GM20431 (cell line): Measurements from ENCODE around the gene ESYT3.
"Not testable (repeated sequence)": the region's sequence is repeated elsewhere in the genome, so short reads cannot be mapped to it uniquely, and the experiment has no call there.

Source experiments
- in situ Hi-C: fragments of 300-500 bp; cut with MseI, MboI; formaldehyde crosslinking; loops from one replicate; pipeline ENCODE4 v1.15.0; 2020; ENCODE audit warnings: low sequenced_read_pairs; ENCODE audit not compliant: unreplicated experiment

ESYT3 gene

DNA sequence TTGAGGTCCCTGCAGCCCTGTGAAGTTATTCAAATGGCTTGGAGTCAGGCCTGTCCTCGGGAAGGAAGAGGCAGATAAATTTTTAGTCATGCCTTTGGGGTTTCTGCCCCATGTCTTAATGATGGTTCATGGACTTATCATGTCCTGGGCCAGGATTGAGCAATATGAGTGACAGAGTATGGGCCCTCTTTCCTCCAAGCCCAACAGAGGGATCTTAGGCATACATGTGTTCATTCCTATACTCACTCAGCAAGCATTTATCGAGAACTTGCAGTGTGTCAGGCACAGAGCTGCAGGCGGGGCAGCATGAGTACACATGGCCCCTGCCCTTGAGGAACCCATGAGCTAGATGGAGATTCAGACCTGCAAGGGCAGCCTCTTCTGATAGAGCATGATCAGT is 6.2 kb downstream of the ESYT3 start:
- in situ Hi-C loops: no loop called here

DNA sequence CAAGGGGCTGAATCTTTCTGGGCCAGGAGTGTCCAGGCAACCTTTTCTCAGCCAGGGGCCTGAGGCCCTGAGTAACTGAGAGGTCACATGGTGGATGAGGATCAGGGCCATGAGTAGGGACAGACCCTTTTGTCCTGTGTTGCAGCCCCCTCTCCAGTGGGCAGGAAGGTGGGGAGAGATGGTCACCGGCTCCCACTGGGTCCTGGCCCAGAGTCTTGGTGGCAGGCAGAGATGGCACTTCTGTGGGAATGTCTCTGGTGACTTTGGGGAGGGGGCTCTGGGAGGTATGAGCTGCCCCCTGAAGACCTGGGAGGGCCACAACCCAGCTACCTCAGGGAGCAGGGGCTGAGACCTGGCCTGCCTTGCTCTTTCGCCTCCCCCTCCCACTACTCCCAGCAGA is 6.8 kb downstream of the ESYT3 start:
- in situ Hi-C loops: no loop called here

DNA sequence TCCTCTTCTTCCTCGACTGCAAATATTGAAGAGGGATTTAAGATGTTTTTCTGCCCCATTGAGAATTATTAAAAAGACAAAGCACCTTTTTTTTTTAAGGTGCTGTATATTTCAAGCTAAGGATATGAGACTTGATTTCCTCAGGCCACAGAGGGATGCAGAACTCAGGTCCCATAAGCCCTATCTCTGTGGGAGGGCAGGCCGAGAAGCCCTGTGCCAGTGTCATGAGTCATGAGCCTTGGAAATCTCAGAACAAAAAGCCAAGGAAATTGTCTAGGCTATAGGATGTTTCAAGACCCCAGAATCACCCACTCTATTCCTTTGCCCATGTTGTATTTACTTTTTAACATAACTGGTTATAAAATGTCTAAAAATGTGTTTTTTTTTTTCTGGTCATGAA is 7.3 kb downstream of the ESYT3 start:
- in situ Hi-C loops: no loop called here

DNA sequence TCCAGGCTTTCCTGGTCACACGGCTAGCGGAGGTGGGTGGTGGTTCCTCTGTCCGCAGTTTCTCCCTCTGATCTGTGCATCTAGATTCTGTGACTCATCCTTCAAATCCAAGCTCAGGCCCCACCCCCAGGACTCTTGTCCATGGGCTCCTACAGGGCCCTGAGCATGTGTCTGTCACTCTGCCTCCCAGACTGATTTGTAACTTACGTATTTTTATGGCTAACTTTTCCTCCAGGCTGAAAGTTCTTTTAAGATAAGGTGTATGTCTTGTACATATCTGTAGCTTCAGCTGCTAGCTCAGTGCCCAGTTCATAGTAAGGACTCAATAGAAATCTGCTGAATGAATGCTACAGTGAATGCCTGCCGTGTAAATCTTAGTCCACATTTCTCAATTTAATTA is 8.0 kb downstream of the ESYT3 start:
- in situ Hi-C loops: no loop called here

DNA sequence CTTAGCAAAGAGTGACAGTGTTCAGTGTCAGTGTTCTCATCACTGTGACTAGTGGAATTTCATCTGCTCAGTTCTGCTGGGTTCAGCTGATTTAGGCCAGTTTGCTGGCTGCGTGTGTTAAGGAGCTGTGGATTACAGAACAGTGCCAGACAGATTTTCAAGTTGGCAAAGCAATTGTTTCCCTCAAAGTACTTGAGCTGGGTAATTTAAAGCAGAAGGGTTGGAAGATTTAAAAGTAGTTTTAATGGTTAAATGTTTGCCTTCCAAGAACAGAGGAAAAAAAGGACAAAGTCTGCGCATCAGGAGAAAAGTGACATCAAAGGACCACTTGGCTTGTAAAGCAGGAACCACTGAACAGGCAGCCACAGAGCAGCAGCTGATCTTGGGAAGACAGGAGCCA is 8.7 kb downstream of the ESYT3 start:
- in situ Hi-C loops: no loop called here

DNA sequence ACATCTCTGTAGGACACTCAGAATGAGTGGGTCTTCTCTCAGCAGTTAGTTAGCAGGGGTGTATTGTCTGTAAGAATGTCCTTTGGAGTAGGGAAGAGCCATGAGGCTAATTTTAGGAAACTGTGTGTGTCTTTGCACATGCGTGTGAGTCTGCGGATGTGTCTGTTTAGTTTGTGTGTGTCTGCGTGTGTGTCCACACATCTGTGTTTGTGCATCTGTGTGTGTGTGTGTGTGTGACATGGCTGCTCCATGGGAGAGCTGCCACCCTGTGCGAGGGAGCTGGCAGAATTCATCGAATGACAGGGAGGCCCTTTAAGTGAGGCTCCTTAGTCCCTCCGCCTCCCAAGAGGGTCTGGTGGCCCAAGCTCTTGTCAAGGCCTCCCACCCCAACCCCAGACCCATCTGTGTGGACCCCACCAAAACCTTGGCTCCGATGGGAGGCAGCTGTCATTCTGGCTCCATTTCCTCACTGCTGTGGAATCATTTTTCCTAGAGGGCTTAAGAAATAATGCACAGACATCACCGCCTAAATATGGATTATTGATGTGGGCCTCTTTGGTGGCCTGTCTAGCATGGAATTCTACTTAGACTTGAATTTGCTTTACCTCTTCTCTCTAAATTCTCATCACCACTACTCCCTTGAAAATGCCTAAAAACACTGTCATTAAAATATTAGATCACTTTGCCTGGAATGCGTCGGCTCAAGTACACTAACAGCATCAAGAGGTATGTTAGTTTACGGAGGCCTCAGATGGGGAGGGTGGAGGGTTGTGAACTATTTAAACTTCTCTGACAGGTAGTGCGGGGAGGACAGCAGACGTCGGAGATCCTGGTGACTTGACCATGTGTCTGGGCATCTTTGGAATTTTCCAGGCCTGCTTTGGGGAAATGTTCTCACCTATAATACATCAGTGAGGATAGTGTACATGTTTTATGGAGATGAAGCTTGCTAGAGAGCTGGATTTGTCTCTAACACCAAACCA is 9.4 kb downstream of the ESYT3 start:
- in situ Hi-C loops: no loop called here

DNA sequence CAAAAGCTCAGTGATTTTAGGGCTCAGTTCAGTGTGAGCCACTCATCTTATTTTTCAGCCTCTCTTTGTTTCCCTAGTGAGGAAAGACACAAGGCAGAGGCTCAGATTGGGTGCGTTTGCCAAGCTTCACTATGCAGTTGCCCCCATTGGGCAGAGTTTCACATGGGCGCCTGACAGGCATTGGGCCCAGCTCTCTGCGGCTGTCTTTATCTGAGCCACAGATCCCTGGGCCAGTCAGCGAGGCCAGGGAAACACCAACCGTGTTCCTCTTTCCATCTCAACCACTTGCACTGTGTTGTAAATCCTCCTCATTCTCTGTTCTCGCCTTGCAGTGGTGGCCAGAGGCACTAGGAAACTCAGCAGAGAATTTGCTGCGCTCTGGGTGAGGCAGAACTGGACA is 10.8 kb downstream of the ESYT3 start:
- in situ Hi-C loops: no loop called here

DNA sequence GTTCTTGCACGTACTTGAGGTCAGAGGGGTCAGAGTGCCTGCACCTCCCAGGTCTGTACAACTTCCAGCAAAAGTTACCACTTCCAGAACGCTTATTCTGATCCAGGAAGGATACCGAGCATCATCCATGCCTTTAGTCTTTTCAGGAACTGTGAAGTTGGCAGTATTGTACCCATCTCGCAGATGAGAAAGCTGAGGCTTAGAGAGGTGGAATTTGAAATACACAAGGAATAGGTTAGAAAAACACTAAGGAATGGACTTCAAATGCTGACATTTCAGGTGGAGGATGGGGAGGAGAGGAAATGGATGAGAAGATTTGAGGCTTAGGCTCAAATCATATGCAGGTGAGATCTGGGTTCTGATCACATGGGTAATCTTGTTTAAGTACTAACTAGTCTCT is 11.2 kb downstream of the ESYT3 start:
- in situ Hi-C loops: no loop called here

DNA sequence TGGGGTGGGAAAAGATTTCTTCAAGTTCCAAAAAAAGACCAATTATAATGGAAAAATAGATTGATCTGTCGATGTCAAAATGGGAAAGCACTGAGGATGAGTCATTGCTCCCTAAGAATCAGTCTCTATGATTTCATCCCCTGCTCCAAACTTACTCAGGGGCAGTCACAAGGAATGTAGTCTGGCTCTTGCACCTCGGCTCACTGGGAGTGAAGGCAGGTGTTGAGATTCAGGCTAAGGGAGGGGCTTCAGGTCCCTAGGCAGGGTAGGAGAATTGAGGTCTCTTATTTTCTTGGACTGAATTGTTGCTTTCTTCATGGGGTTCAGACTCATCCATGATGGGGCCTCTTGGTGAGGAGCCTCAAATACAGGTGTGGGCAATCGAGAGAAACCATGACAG is 14.2 kb downstream of the ESYT3 start:
- in situ Hi-C loops: no loop called here

DNA sequence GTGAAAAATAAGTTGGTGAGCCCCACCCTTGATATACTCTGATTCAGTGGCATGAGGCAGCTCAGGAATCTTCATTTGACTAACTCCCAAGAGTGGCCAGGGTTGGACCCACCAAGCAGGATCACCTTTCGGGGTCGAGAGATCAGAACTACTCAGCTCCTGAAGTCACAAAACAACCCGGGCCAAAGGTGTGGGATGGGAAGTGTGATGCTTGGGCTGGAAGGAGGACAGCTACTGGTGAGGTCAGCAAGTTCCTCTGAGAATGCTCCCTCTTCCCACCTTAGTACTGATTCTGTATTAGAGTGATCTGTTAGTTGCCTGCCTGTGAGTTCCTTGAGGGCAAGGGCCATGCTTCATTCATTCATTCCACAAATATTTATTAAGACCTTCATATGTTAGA is 15.1 kb downstream of the ESYT3 start:
- in situ Hi-C loops: no loop called here

DNA sequence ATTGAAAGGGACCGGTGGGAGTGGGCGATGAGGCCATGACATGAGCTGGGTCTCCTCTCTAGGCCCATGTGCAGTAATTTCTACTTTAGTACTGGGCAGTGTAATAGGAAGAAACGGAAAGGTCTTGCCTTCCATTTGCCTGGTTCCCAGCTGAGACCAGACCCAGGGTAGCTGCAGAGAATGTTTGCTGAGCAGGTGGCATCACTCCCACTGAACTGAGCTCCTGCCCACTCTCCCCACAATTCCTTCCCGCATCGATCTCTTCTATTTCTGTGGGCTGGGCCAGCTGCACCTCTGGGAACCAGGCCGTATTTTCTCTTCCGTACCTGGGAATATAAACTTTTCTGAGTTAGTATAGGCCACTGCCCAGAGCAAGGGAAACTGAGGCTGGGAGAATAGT is 15.8 kb downstream of the ESYT3 start:
- in situ Hi-C loops: no loop called here

DNA sequence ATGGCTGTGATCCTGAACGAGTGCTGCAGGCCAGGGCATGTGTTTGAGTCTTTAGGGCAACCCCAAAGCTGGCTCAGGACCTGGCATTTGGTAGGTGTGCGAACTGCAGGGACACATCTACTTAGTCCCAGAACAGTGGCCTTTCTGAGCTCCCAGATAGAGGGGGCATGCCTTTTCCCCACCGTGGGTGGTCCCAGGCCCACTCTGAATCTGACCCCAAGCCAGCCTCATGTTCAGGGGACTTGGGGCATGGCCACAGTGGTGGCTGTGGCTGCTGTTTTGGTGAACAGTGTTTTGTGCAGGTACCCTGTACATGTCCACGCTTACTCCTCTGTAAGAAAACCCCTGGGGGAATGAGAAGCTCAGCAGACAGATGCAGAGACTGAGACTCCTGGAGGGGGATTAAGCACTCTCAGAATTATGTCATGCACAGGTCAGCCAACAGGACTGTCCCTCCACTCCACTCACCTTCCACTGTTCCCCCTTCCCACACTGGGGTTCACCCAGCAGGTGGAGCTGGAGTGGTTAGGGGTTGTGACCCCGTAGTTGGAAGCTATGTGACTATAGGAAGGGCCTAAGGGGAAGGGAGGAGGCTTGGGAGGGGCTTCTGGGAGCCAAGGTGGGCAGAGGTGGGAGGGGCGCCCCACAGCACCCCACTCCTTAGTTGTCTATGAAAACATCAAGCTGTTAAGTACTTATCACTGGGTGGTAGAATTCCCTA is 16.4 kb downstream of the ESYT3 start:
- in situ Hi-C loops: no loop called here

DNA sequence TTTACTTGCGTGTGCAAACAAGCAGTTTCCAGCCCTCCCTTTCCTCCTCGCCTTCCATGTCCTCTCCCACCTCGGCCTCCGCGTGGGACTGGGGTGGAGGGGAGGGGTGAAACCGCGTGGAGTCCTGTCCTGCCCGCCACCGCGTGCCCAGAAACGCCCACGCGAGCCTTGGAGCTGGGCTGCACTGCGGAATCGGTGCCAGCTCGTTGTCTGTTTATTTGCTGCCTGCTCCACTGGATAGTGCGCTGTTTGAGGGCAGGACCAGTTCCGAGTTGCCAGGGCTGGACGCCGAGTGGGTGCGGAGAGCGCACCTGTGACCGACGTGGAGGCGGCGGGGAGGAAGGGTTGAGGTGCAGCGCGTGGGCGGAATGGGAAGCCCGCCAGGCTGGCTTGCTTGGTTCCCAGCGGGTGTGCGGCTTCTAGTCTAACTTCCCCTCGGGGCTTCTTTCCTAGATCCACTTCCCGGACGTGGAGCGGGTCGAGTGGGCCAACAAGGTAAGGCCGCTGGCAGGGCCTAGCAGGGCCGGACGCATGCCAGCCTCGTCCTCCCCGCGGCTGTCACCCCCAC is 17.3 kb downstream of the ESYT3 start:
- in situ Hi-C loops: no loop called here

DNA sequence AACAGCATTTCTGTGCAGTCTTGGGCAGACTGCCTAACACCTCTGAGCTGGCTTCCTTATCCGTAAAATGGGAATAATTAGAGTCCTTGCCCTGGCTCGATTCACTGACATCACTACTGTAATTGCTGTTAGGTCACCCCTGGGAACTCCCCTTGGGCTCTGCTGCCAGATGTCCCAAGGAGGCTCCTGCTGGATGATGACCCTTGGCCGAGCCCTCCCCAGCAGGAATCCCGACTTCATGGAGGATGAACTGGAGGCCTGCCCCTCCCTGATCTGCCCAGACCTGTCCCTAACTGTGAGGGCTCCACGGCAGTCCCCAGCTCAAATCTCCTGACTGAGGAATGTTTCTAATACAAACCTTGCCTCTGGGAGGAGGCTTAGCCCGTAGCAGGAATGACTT is 18.0 kb downstream of the ESYT3 start:
- in situ Hi-C loops: no loop called here

DNA sequence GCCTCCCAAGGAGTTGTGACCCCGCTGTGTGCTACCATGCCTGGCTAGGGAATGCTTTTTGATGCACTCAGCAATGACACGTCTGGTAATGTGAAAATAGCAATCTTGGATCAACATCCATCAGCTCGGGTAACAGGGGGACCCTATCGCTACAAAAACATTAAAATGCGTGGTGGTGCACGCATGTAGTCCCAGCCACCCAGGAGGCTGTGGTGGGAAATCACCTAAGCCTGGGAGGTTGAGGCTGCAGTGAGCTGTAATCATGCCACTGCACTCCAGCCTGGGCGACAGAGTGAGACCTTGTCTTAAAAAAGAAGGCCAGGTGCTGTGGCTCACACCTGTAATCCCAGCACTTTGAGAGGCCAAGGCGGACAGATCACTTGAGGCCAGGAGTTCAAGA is 19.5 kb downstream of the ESYT3 start:
- in situ Hi-C loops: not testable (repeated sequence)

DNA sequence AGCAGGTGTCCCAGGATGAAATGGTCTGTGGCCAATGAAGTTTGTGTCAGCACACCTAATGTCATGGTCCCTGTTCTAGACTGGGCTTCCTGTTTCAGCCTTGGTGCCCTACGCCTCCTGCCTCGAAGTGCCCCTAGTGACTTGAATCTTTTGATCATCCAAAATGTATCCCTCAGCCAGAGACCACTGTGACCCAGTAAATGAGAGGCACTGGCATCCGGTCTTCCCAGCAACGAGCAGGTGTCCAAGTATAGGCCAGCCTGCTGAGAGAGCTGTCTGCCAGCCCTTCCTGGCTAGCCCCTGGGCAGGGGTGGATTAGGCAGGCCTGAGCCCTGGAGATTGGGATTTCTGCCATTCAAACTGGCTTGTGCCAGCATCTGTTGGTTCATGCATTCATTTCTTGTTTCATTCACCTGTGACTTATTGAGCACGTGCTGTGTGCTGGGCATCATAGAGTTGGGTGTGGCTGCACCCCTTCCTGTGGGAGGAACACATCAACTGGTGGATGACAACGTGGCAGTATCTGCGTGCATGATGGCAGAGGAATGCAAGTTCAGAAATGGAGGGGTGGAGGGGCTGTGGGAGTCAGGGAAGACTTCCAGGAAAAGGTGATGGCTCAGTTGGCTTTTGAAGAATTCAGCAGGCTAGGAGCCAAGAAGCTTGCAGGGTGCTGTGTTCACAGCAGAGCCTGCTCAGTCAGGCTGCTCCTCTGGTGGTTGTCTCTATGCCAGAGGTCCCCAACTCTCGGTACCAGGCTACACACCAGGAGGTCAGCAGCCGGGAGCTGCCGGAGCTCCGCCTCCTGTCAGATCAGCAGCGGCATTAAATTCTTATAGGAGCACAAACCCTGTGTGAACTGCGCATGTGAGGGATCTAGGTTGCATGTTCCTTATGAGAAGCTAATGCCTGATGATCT is 21.6 kb downstream of the ESYT3 start:
- in situ Hi-C loops: no loop called here

DNA sequence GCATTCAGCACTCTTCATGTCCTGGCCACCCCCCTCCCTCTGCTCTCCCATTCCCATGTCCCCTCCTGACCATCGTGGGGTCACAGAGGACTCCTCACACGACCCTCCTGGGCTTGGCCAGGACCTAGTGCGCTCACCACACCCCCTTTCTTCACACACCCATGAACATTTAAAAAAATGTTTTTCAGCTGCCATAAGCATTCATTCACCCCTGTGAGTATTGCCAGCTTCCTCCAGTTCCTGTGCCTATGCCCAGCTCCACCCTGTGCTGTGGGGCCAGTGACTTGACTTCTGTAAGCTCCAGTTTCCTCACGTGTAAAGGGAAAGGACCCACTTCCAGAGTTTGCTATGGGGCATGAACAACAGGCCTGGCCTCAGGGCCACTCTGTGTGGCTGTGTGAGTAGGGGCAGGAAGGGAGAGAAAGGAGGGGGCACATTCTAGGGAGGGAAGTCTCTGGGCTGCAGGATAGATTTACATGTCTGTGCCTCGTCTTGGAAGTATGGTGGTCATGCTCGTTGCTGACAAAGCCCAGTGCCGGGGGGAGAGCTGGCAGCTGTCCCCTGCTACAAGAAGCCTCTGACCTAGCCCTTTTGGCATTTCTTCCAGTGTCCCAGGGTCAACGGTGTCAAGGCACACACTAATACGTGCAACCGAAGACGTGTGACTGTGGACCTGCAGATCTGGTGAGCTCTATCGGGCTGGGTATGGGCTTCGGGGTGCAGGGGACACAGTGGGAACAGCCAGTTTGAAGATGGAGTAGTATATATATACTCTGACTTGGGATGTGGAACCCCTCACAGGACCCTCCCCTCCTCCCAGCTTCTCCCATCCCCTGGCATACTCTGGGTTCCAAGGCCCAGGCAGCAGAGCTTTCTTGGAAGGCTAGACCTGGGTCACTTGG is 22.8 kb downstream of the ESYT3 start:
- in situ Hi-C loops: no loop called here

DNA sequence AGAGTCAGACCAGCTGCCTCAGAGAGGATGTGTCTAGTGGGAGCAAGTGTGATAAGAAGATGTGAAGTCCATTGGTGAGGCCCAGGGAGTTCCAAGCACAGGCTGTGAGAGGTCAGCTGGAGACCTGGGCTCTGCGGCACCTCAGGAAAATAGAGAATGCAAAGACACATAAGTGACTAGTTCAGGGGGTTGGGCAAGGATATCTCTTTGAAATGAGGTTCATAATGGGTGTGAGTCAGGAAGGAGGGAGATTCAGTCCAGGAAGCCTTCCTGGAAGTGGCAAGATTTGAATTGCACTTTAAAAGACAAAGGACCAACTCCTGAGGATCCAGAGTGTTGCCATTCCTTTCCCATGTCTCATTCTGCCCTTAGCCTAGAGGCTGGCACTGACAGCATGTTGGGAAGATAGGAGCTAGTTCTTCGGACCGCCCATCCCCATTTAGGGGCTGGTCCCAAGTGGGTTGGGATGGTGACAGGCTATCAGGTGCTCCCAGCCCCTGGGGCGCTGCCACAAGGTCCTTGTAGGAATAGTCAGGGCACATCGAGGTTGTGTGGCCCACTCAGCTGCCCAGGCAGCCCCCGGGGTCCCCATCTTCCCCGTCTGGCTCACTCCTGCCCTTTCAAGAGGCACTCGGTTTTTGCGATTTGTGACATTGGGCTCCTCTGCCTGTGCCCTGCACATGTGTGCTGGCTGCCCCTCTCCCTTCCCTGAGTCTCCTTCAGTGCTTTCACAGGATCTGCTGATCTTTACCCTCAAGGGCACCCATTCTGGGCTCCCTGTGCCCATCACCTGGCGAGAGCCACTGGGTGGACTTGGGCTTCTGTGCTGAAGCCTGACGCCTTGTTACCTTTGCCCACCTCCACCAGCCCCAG is 23.7 kb downstream of the ESYT3 start:
- in situ Hi-C loops: no loop called here
